ENCODE data around the gene RNF220.
"Not testable (repeated sequence)": the region's sequence is repeated elsewhere in the genome, so short reads cannot be mapped to it uniquely, and the experiment has no call there.

RNF220 gene

GRCh38 chr1:44497422-44498170 lies 92.5 kb downstream of the RNF220 start:
- no peak for DNase-seq (ENCODE audit: low read depth, low spot score)
- Histone ChIP-seq H3K4me1 (ENCODE audit: control insufficient read depth, insufficient read depth, low read length) (peaks cover 5% of the 10 kb centered on the region; the same call in 1 of the 2 replicates), H3K9me3 (ENCODE audit: control insufficient read depth, insufficient read depth, low read length) (no peaks in the 10 kb centered on the region), H3K27me3 (ENCODE audit: control insufficient read depth, insufficient read depth, low read length) (no peaks in the 10 kb centered on the region), H3K36me3 (ENCODE audit: control insufficient read depth, insufficient read depth, low read length) (no peaks in the 10 kb centered on the region), H3K27ac (ENCODE audit: low read length) (no peak overlapping the region), H3K4me3 (ENCODE audit: low read length) (no peak overlapping the region)
- whole genome bisulfite sequencing (ENCODE audit: insufficient coverage, insufficient read length): no CpG with 5 or more reads among the region's 12 CpGs

DNA sequence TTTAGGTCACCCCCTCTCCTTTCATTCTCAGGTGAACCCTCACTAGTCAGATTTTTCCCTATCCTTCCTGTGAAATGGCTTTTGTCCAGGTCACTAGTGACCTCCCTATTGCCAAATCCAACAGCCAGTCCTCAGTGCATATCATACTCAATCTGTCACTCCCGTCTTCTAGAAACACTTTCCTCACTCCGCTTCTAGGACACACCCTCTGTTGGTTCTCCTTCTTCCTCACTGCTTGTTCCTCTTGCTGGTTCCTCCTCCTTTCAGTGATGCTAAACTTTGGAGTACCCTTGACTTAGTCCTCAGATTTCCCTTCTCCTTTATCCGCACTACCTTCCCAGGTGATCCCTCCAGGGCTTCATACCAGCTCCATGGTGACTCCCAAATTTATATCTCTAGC lies 94.3 kb downstream of the RNF220 start:
- Histone ChIP-seq H3K27ac (ENCODE audit: low read length) (no peak overlapping the region), H3K27me3 (ENCODE audit: control insufficient read depth, insufficient read depth, low read length) (no peaks in the 10 kb centered on the region), H3K4me1 (ENCODE audit: control insufficient read depth, insufficient read depth, low read length) (peaks cover 8% of the 10 kb centered on the region; the same call in 1 of the 2 replicates), H3K9me3 (ENCODE audit: control insufficient read depth, insufficient read depth, low read length) (no peaks in the 10 kb centered on the region), H3K36me3 (ENCODE audit: control insufficient read depth, insufficient read depth, low read length) (no peaks in the 10 kb centered on the region), H3K4me3 (ENCODE audit: low read length) (no peak overlapping the region)
- no peak for DNase-seq (ENCODE audit: low read depth, low spot score)
- WGBS (ENCODE audit: insufficient coverage, insufficient read length): no CpG with 5 or more reads among the region's 3 CpGs

GRCh38 chr1:44500181-44501046 lies 95.4 kb downstream of the RNF220 start:
- H3K27me3 ChIP-seq (ENCODE audit: control insufficient read depth, insufficient read depth, low read length): no peaks in the 10 kb centered on the region
- H3K36me3 ChIP-seq (ENCODE audit: control insufficient read depth, insufficient read depth, low read length): no peaks in the 10 kb centered on the region
- WGBS (ENCODE audit: insufficient coverage, insufficient read length): no CpG with 5 or more reads among the region's 17 CpGs
- no peaks in the 10 kb centered on the region for H3K9me3 ChIP-seq (ENCODE audit: control insufficient read depth, insufficient read depth, low read length)
- no peak for DNase-seq (ENCODE audit: low read depth, low spot score)
- H3K27ac ChIP-seq (ENCODE audit: low read length): no peak overlapping the region
- H3K4me3 ChIP-seq (ENCODE audit: low read length): no peak overlapping the region; the same call in 1 of the 2 replicates
- peaks cover 11% of the 10 kb centered on the region; the same call in 1 of the 2 replicates for H3K4me1 ChIP-seq (ENCODE audit: control insufficient read depth, insufficient read depth, low read length)

- WGBS (ENCODE audit: insufficient coverage, insufficient read length): no CpG with 5 or more reads among the region's 13 CpGs
- Histone ChIP-seq H3K4me1 (ENCODE audit: control insufficient read depth, insufficient read depth, low read length) (peaks cover 14% of the 10 kb centered on the region), H3K36me3 (ENCODE audit: control insufficient read depth, insufficient read depth, low read length) (no peaks in the 10 kb centered on the region), H3K4me3 (ENCODE audit: low read length) (no peak overlapping the region), H3K27me3 (ENCODE audit: control insufficient read depth, insufficient read depth, low read length) (no peaks in the 10 kb centered on the region), H3K9me3 (ENCODE audit: control insufficient read depth, insufficient read depth, low read length) (no peaks in the 10 kb centered on the region), H3K27ac (ENCODE audit: low read length) (no peak overlapping the region)
- DNase-seq (ENCODE audit: low read depth, low spot score): no peak
Observed at GRCh38 chr1:44501047-44501890, 96.2 kb downstream of the RNF220 start.

GRCh38 chr1:44502823-44503222 lies 97.8 kb downstream of the RNF220 start:
- not testable (repeated sequence) for H3K36me3 ChIP-seq (ENCODE audit: control insufficient read depth, insufficient read depth, low read length); H3K27me3 ChIP-seq (ENCODE audit: control insufficient read depth, insufficient read depth, low read length); H3K4me3 ChIP-seq (ENCODE audit: low read length); H3K9me3 ChIP-seq (ENCODE audit: control insufficient read depth, insufficient read depth, low read length); DNase-seq (ENCODE audit: low read depth, low spot score); H3K27ac ChIP-seq (ENCODE audit: low read length)
- peaks cover 22% of the 10 kb centered on the region for H3K4me1 ChIP-seq (ENCODE audit: control insufficient read depth, insufficient read depth, low read length)
- no CpG with 5 or more reads among the region's 6 CpGs for WGBS (ENCODE audit: insufficient coverage, insufficient read length)

DNA sequence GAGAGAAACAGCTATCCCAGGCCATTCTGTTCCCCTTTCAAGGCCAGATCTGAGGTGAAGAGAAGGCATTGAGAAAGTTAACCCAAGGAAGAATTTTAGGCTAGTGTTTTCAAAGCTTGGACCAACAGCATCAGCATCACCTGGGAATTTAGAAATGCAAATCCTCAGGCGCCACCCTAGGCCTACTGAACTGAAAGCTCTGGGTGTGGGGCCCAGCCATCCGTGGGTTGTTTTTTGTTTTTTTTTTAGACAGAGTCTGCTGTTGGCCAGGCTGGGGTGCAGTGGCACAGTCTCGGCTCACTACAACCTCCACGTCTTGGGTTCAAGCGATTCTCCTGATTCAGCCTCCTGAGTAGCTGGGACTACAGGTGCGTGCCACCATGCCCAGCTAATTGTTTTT lies 98.6 kb downstream of the RNF220 start:
- Histone ChIP-seq H3K36me3 (ENCODE audit: control insufficient read depth, insufficient read depth, low read length) (no peaks in the 10 kb centered on the region), H3K27me3 (ENCODE audit: control insufficient read depth, insufficient read depth, low read length) (no peaks in the 10 kb centered on the region), H3K4me1 (ENCODE audit: control insufficient read depth, insufficient read depth, low read length) (peaks cover 24% of the 10 kb centered on the region), H3K27ac (ENCODE audit: low read length) (no peak overlapping the region), H3K9me3 (ENCODE audit: control insufficient read depth, insufficient read depth, low read length) (no peaks in the 10 kb centered on the region), H3K4me3 (ENCODE audit: low read length) (no peak overlapping the region)
- no peak for DNase-seq (ENCODE audit: low read depth, low spot score)
- WGBS (ENCODE audit: insufficient coverage, insufficient read length): no CpG with 5 or more reads among the region's 6 CpGs

DNA sequence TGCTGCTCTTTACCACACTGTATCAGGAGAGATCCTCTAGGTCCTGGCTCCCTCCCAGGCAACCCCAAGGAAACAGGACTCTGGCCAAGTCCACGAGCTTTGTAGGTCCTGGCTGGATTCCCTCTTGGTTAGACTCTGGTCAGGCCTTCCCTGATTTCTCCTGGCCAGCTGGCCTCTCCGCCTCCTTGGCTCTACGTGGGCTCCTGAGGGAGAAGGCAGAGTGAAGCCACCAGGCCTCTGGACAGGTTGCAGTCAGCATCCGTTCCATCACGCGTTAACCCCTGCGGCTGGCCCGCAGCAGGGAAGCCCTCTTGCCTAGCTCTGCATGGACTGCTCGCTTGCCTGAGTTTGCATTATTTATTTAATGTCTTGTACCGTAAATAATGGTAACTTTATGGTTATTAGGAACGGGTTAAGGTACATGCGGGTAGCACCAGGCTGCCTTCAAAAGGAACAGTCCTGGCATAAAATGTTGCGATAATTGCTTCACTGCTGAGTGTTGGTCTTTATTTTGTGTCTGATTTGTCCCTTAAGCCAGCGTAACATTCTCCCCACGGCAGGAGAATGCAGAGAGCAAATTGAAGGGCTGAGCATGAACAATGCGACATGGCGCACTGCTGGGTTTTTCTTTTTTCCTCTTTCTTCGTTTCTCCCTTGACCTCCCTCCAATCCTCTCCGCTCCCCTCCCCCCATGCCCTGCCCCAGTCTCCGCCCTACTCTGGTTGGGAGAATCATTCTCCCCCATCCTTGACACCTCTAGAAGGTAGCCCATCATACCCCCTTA lies 100.3 kb downstream of the RNF220 start:
- no peak for DNase-seq (ENCODE audit: low read depth, low spot score)
- Histone ChIP-seq H3K36me3 (ENCODE audit: control insufficient read depth, insufficient read depth, low read length) (no peaks in the 10 kb centered on the region), H3K4me3 (ENCODE audit: low read length) (no peak overlapping the region), H3K4me1 (ENCODE audit: control insufficient read depth, insufficient read depth, low read length) (peaks cover 24% of the 10 kb centered on the region), H3K27ac (ENCODE audit: low read length) (no peak overlapping the region), H3K9me3 (ENCODE audit: control insufficient read depth, insufficient read depth, low read length) (no peaks in the 10 kb centered on the region), H3K27me3 (ENCODE audit: control insufficient read depth, insufficient read depth, low read length) (no peaks in the 10 kb centered on the region)
- no CpG with 5 or more reads among the region's 20 CpGs for WGBS (ENCODE audit: insufficient coverage, insufficient read length)

DNA sequence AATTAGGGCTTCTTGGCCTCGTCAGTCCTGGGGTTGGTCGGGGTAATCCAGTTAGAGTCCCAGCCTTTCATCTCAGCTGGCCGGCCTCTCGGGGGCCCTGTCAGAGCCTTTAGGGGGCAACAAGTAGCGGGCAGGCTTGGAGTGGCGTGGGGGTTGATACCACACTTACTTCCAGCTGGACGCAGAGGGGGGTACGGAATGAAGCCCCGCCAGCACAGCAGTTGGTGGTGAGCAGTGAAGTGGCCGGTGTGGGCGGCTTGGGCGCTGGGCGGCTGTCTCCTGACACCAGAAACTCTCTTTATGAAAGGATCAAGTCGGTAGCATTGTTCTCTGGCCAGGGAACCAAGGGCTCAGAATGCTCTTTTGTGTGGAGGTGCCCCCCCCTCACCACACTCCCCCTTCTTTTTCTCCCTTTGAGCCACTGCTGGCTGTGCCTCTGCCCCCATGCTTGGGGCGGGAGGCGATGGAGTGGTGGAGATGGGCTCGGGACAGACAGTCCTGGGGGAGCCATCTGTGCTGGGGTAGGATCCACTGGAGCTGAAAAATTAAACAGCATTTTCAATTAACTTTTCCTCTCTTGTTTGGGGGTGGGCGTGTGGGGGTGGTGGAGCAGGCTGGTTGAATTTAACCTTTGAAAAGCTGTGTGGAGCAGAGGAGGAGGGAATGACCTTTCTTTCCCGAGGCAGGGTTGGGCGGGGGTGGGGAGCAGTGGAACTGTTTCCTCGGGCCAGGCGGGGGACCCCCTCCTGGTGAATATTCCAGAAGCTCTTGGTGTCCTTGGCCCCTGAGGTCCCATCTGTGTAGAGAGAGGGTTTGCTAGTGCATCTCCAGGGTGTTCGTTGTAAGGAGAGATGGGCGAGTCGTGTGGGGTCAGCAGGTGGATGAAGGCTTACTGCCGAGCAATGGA lies 102.7 kb downstream of the RNF220 start:
- Histone ChIP-seq H3K4me1 (ENCODE audit: control insufficient read depth, insufficient read depth, low read length) (peaks cover 19% of the 10 kb centered on the region), H3K36me3 (ENCODE audit: control insufficient read depth, insufficient read depth, low read length) (no peaks in the 10 kb centered on the region), H3K4me3 (ENCODE audit: low read length) (no peak overlapping the region), H3K27ac (ENCODE audit: low read length) (no peak overlapping the region), H3K9me3 (ENCODE audit: control insufficient read depth, insufficient read depth, low read length) (no peaks in the 10 kb centered on the region), H3K27me3 (ENCODE audit: control insufficient read depth, insufficient read depth, low read length) (no peaks in the 10 kb centered on the region)
- no peak for DNase-seq (ENCODE audit: low read depth, low spot score)
- WGBS (ENCODE audit: insufficient coverage, insufficient read length): no CpG with 5 or more reads among the region's 26 CpGs

GRCh38 chr1:44508397-44508745 lies 103.3 kb downstream of the RNF220 start:
- Histone ChIP-seq H3K9me3 (ENCODE audit: control insufficient read depth, insufficient read depth, low read length) (no peaks in the 10 kb centered on the region), H3K27ac (ENCODE audit: low read length) (no peak overlapping the region), H3K27me3 (ENCODE audit: control insufficient read depth, insufficient read depth, low read length) (no peaks in the 10 kb centered on the region), H3K4me3 (ENCODE audit: low read length) (no peak overlapping the region), H3K4me1 (ENCODE audit: control insufficient read depth, insufficient read depth, low read length) (peaks cover 17% of the 10 kb centered on the region), H3K36me3 (ENCODE audit: control insufficient read depth, insufficient read depth, low read length) (no peaks in the 10 kb centered on the region)
- no CpG with 5 or more reads among the region's 5 CpGs for WGBS (ENCODE audit: insufficient coverage, insufficient read length)
- DNase-seq (ENCODE audit: low read depth, low spot score): no peak
